GM12878 (cell line): Measurements from ENCODE around the gene COL27A1. TPM values are rescaled to one million over a fixed set of nuclear protein-coding genes. Genes with fewer than 3 reads are reported as not detected.

Source experiments
- ATAC-seq: fragments of 200-7000 bp; cut with Tn5 transposase; 3 replicates; pipeline ENCODE4 v1.9.1; 2020; ENCODE audit warnings: mild to moderate bottlenecking, moderate library complexity
- BruUV-seq: library from RNA; stranded (reverse); fragments of 400-500 nt; replicated peaks from 2 replicates; lab custom pipeline; 2021; lab: Mats Ljungman, UMichigan
- CTCF ChIA-PET: fragments of 300-600 bp; sonication (Branson Sonifier 250); formaldehyde crosslinking; extraction: SDS; loops from one replicate; lab custom pipeline; 2021; ENCODE audit warnings: inconsistent platforms; lab: Yijun Ruan, JAX
- POLR2A ChIA-PET: fragments of 350-600 bp; formaldehyde crosslinking; extraction: SDS; loops from one replicate; lab custom pipeline; 2021; ENCODE audit warnings: inconsistent platforms; lab: Charles Lee
- RAD21 ChIA-PET: fragments of 300-600 bp; sonication (Branson Sonifier 250); formaldehyde crosslinking; loops from one replicate; lab custom pipeline; 2023; ENCODE audit warnings: antibody characterized with exemption; ENCODE audit not compliant: unreplicated experiment; lab: Charles Lee
- SMC1A ChIA-PET: fragments of 300-600 bp; sonication (Branson Sonifier 250); formaldehyde crosslinking; loops from one replicate; lab custom pipeline; 2023; ENCODE audit not compliant: unreplicated experiment, uncharacterized antibody; lab: Charles Lee
- DNase-seq: peaks from one replicate; pipeline ENCODE4 v3.0.0-alpha.2; 2011; ENCODE audit warnings: low read depth, low spot score
- FAIRE-seq: peaks from 3 replicates; lab custom pipeline; 2011; peaks lifted over from hg19 to GRCh38; lab: Jason Lieb, UNC
- H2AFZ ChIP-seq: 2 replicates; pipeline ENCODE4 v1.6.0; 2011; ENCODE audit warnings: low read depth, low read length, control low read depth; ENCODE audit not compliant: control insufficient read depth
- H3K27ac ChIP-seq: 2 replicates; pipeline ENCODE4 v1.5.1; 2011; ENCODE audit warnings: control low read depth; ENCODE audit not compliant: control insufficient read depth, insufficient read depth
- H3K27me3 ChIP-seq, 2 experiments: replicated peaks in 1 of 2; 2 replicates each; pipeline versions ENCODE4 v1.6.0 to v1.6.1; 2011; ENCODE audit warnings: low read length in 1 of 2; ENCODE audit not compliant: control insufficient read depth in 2 of 2, insufficient read depth in 2 of 2
- H3K36me3 ChIP-seq, 2 experiments: 2 replicates each; pipeline ENCODE4 v1.5.1; 2011; ENCODE audit warnings: low read length in 1 of 2; ENCODE audit not compliant: control insufficient read depth in 2 of 2, insufficient read depth in 2 of 2
- H3K4me1 ChIP-seq: 2 replicates; pipeline ENCODE4 v1.6.1; 2011; ENCODE audit warnings: mild to moderate bottlenecking, low read length, moderate library complexity, mixed read lengths; ENCODE audit not compliant: control insufficient read depth, insufficient read depth
- H3K4me2 ChIP-seq: 2 replicates; pipeline ENCODE4 v1.6.0; 2011; ENCODE audit warnings: control low read depth; ENCODE audit not compliant: control insufficient read depth, insufficient read depth
- H3K4me3 ChIP-seq: fragments of 200-600 bp; sonication (generic); 2 replicates; pipeline ENCODE4 v1.5.1; 2016
- H3K79me2 ChIP-seq: 2 replicates; pipeline ENCODE4 v1.6.0; 2011; ENCODE audit warnings: low read length; ENCODE audit not compliant: control insufficient read depth, insufficient read depth
- H3K9ac ChIP-seq: 2 replicates; pipeline ENCODE4 v1.8.0; 2011; ENCODE audit warnings: low read length, control low read depth, mixed read lengths; ENCODE audit not compliant: control insufficient read depth, insufficient read depth
- H3K9me3 ChIP-seq: replicated peaks from 3 replicates; pipeline ENCODE4 v1.5.1; 2011; ENCODE audit warnings: mild to moderate bottlenecking, low read length; ENCODE audit not compliant: control insufficient read depth, insufficient read depth
- H4K20me1 ChIP-seq: 2 replicates; pipeline ENCODE4 v1.6.0; 2011; ENCODE audit not compliant: control insufficient read depth, insufficient read depth
- ATF7 ChIP-seq: fragments of 450-650 bp; IDR thresholded peaks from 2 replicates; pipeline ENCODE4 v1.6.1; 2016; ENCODE audit warnings: low read depth, mild to moderate bottlenecking
- CHD2 ChIP-seq: IDR thresholded peaks from 2 replicates; pipeline ENCODE4 v1.6.1; 2011; ENCODE audit warnings: low read depth, low read length, improper control_type of control experiment, borderline replicate concordance
- POU2F2 ChIP-seq: IDR thresholded peaks from 3 replicates; pipeline ENCODE4 v1.6.1; 2011; ENCODE audit warnings: low read depth, mild to moderate bottlenecking, low read length, borderline replicate concordance
- RFX5 ChIP-seq: IDR thresholded peaks from 2 replicates; pipeline ENCODE4 v1.6.1; 2011; ENCODE audit warnings: low read depth, low read length, improper control_type of control experiment
- ZNF384 ChIP-seq: IDR thresholded peaks from 2 replicates; pipeline ENCODE4 v1.6.1; 2012; ENCODE audit warnings: low read depth, mild to moderate bottlenecking, low read length, improper control_type of control experiment, borderline replicate concordance
- ZNF687 ChIP-seq: fragments of 450-650 bp; IDR thresholded peaks from 2 replicates; pipeline ENCODE4 v1.6.1; 2017; ENCODE audit warnings: mild to moderate bottlenecking, moderate library complexity
- WGBS: methylation state at CpG from one replicate; pipeline ENCODE4 v1.1.6; 2016; ENCODE audit warnings: low lambda C conversion rate; ENCODE audit not compliant: insufficient replicate concordance, insufficient coverage; ENCODE audit errors: missing lambda C conversion rate; 5-methylcytosine and 5-hydroxymethylcytosine counted together
- in situ Hi-C: fragments of 300-500 bp; cut with MboI; formaldehyde crosslinking; loops from 9 replicates; pipeline ENCODE4 v1.14.3; 2018; ENCODE audit warnings: mixed read lengths
- intact Hi-C: fragments of 100-400 bp; cut with micrococcal nuclease; formaldehyde crosslinking; loops from one replicate; pipeline ENCODE4 v1.14.2; 2022; ENCODE audit not compliant: unreplicated experiment
- polyA plus RNA-seq, 11 experiments: library from polyadenylated mRNA; depleted of rRNA in 4 of 11; unstranded in 6 of 11; stranded (reverse) in 5 of 11; fragments of >200 nt; fragmentation: Nextera tagmentation in 4 of 11; fragmentation: Illumina TruSeq in 1 of 11; extraction: Ambion mirVana in 4 of 11; extraction: Trizol in 1 of 11; gene quantifications; 1 replicate in 1 of 11; 2 replicates in 10 of 11; pipeline versions ENCODE4 v1.2.1 to v1.2.3, GENCODE V29; 2011 to 2016; ENCODE audit warnings: inconsistent platforms in 2 of 11, missing spikeins in 2 of 11, low read depth in 1 of 11
- total RNA-seq, 4 experiments: library from RNA; depleted of rRNA in 3 of 4; stranded (reverse); fragments of >200 nt in 3 of 4; fragmentation: Illumina TruSeq in 1 of 4; extraction: Trizol in 1 of 4; gene quantifications; 2 replicates each; pipeline versions ENCODE4 v1.2.1 to v1.2.3, GENCODE V29; 2013 to 2021
- TF ChIP-seq, protein P1 (sequence below): fragments of 450-650 bp; IDR thresholded peaks from 2 replicates; pipeline ENCODE4 v1.6.1; 2018; ENCODE audit warnings: borderline replicate concordance, mild to moderate bottlenecking; ENCODE audit not compliant: partially characterized antibody
- TF ChIP-seq, protein P2 (sequence below): IDR thresholded peaks from 2 replicates; pipeline ENCODE4 v1.6.1; 2012; ENCODE audit warnings: low read depth, low read length, improper control_type of control experiment

COL27A1 gene
- total and polyA plus RNA-seq, 10 of the 15 experiments (the other 5 are each of a cell fraction or from before 2014, with no cell fraction given), result 0.10 TPM; not detected in 9

- FAIRE-seq (no peak), ATAC-seq (no peak), DNase-seq (no peak)
- Histone ChIP-seq H3K36me3 (no peaks in the 10 kb centered on the region), H3K79me2 (no peaks in the 10 kb centered on the region), H3K4me2 (no peak overlapping the region), H3K27me3 (peaks cover 2 to 3% of the 10 kb centered on the region in 2 experiments; a peak in 3 of 4 replicates), H2AFZ (no peak overlapping the region), H3K9ac (no peak overlapping the region), H3K9me3 (no peaks in the 10 kb centered on the region), H3K27ac (no peak overlapping the region), H4K20me1 (no peaks in the 10 kb centered on the region), H3K4me3 (no peak overlapping the region), H3K4me1 (no peaks in the 10 kb centered on the region)
- ChIA-PET RAD21 (no interaction called here), SMC1A (no interaction called here), POLR2A (no interaction called here), CTCF (no interaction called here)
- in situ Hi-C loops, result no loop called here
- TF ChIP-seq, protein P1, sequence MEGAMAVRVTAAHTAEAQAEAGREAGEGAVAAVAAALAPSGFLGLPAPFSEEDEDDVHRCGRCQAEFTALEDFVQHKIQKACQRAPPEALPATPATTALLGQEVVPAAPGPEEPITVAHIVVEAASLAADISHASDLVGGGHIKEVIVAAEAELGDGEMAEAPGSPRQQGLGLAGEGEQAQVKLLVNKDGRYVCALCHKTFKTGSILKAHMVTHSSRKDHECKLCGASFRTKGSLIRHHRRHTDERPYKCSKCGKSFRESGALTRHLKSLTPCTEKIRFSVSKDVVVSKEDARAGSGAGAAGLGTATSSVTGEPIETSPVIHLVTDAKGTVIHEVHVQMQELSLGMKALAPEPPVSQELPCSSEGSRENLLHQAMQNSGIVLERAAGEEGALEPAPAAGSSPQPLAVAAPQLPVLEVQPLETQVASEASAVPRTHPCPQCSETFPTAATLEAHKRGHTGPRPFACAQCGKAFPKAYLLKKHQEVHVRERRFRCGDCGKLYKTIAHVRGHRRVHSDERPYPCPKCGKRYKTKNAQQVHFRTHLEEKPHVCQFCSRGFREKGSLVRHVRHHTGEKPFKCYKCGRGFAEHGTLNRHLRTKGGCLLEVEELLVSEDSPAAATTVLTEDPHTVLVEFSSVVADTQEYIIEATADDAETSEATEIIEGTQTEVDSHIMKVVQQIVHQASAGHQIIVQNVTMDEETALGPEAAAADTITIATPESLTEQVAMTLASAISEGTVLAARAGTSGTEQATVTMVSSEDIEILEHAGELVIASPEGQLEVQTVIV, result no peak
- TF ChIP-seq ZNF384 (no peak), POU2F2 (no peak), RFX5 (no peak), ZNF687 (no peak), ATF7 (no peak), CHD2 (no peak)
- TF ChIP-seq, protein P2, sequence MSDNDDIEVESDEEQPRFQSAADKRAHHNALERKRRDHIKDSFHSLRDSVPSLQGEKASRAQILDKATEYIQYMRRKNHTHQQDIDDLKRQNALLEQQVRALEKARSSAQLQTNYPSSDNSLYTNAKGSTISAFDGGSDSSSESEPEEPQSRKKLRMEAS, result no peak
- BruUV-seq, result no TSS peak
- WGBS, result 1% methylated on average over 4 of the region's 4 CpGs
- intact Hi-C loops, result no loop called here
Measured at GRCh38 chr9:114223564-114224246, 68.4 kb downstream of the COL27A1 start.
